GM12801 (cell line): ENCODE data around the gene SVOPL.

Source experiments
- TF ChIP-seq, protein P1 (sequence below): IDR thresholded peaks from one replicate; pipeline ENCODE4 v1.5.1; 2011; ENCODE audit warnings: control low read depth; ENCODE audit not compliant: insufficient read length; ENCODE audit errors: extremely low read depth

The SVOPL gene

DNA sequence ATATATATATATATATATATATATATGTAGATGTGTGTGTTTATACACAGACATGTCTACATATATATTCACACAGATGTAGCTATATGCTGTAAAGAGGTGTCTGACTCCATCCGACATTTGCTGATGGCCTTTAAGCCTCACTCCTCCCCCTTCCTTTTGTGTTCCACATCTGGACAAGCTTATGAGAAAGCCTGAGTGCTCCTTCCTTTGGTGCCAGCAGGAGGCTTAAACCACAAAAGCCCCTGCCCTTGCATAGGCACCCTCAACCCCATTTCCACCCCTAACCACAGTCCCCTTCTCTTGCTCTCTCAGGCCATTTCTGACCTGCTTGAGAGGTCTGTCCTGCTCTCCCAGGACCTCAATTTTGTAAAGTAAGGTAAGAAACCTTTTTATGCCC lies 98.7 kb downstream of the SVOPL start:
- TF ChIP-seq, protein P1, sequence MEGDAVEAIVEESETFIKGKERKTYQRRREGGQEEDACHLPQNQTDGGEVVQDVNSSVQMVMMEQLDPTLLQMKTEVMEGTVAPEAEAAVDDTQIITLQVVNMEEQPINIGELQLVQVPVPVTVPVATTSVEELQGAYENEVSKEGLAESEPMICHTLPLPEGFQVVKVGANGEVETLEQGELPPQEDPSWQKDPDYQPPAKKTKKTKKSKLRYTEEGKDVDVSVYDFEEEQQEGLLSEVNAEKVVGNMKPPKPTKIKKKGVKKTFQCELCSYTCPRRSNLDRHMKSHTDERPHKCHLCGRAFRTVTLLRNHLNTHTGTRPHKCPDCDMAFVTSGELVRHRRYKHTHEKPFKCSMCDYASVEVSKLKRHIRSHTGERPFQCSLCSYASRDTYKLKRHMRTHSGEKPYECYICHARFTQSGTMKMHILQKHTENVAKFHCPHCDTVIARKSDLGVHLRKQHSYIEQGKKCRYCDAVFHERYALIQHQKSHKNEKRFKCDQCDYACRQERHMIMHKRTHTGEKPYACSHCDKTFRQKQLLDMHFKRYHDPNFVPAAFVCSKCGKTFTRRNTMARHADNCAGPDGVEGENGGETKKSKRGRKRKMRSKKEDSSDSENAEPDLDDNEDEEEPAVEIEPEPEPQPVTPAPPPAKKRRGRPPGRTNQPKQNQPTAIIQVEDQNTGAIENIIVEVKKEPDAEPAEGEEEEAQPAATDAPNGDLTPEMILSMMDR: no peak

DNA sequence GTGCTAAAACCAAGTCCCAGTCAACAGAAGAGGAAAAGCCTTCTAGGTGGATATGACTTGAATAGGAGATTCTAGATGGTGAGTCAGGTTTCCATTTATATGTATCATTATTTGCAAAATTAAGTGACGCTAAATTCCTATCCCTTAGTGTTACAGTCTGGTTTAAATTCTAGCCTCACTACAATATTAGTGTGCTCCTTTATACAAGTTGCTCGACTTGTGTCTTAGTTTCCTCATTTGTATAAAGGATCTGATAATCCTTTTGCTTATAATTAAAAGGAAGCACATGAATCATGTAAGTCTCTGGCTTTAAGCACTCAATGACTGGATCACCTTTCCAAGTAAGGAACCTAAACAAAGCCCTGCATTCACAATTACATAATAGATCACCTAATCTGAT lies 105.7 kb downstream of the SVOPL start:
- TF ChIP-seq, protein P1: no peak

DNA sequence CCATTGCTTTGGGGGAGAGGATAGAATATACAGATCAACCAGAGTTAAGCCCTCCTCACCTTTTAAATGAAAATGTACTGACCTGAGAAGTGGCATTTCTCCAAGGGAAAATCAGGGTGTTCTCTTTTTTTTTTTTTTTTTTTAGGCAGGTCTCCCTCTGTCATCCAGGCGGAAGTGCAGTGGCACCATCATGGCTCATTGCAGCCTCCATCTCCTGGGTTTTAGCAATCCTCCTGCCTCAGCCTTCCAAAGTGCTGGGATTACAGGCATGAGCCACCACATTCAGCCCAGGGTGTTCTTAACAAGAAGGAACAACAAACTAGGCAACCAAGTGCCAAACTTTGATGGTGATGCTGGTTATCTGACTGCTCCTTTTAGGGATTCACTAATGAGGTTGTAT lies 111.0 kb downstream of the SVOPL start:
- TF ChIP-seq, protein P1: no peak

DNA sequence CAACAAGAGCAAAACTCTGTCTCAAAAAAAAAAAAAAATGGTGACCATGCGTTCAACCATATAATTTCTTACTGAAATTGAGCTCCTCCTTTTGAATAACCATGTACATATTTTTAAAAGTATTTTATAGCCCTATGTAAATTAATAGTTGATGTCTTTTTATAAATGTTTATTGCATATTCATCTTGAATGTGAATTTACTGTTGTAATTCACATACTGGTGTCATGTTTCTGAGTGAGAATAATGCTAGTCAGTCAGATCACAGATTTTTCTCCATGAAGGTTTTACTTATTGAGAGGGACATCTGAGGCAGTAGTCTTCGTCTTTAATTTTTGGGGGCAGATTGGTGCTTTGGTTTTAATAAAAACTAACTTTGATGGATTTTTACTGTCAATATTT lies 112.2 kb downstream of the SVOPL start:
- TF ChIP-seq, protein P1: no peak

DNA sequence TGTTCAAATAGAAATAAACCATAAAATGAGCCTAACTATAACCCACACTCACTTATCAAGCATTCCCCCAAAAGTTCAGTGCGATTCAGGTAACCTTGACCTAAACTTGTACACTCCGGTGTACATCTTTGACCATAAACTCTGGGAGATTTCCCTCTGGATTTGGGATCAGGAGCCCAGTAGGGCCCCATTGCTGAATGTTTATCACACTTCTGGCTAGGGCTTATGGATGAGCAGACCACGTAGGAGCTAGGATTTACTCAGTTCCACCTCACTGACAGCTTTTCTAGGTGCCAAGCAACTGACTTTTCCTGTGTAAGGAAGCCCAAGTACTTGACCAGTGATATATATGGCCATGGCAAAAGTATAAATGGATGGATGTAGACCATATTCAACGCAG lies 113.7 kb downstream of the SVOPL start:
- TF ChIP-seq, protein P1: no peak

DNA sequence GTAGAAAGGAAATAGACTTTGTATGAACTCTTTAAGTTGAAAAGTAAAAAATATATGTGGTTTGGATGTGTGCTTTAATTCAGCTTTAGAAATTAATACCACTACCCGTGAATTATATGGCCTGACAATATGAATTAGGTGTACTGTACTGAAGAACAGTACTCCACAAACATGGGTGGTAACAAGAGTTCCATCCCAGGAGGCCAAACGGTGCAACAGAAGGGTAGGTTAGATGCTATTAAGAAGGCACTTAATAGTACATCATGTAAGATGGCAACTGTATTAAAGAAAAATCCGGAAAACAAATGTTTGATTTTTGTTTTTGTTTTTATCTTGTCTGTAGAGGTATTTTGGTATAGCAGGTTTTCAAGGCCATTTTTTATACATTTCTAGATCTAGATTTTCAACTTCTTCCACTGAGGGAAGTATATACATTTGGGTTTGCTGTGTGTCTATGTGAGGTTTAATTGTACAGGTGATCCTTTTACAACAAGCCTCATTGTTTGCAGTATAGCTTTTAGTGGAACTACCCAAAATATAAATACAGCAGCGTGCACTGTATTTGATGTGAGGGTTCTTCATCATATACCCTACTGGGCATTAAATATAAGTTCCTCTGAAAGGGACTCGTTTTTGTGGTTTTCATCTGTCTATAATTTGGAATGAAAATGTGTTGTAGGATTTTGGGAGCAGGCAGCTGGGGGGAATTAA lies 115.7 kb downstream of the SVOPL start:
- TF ChIP-seq, protein P1: no peak

DNA sequence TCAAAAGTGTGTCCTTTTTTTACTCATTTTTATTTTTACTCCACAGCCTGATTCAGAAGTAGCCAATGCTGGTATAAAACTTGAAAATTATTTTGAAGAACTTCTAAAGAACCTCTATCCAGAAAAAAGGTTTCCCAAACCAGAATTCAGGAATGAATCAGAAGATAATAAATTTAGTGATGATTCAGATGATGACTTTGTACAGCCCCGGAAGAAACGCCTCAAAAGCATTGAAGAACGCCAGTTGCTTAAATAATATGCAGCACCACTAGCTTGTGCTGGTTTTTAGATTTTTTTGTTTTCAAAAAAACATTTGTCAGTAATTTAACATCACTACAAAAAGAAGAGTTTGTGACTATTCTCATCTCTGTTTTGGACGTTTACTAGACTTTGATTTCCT lies 116.5 kb downstream of the SVOPL start:
- TF ChIP-seq, protein P1: no peak

DNA sequence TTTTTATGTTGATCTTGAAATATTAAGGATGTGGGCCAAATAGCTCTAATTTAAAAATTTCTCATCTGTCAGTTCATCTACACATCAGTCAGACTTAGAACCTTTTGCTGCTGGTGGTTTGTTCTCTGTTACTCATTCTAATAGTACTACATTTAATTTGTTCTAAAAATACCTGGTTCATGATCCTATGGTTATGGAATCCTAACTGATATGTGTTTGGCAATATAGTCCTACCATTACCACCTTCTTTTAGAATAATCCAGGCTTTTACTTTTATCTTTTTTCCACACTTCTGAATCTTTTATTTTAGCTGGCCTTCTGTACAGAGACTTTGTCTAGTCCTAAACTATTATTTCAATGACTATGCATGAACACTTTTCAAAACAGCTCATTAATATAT lies 116.9 kb downstream of the SVOPL start:
- TF ChIP-seq, protein P1: no peak
